HG02938 (cell line): ENCODE results near the gene CLNK.
A peak's percentile ranks its signal among the peaks of the same experiment; 100 is the strongest.

Experiments used
- ATAC-seq: cut with Tn5 transposase; IDR thresholded peaks from one replicate; pipeline ENCODE4 v1.9.1; 2021; ENCODE audit warnings: mild to moderate bottlenecking, moderate library complexity; ENCODE audit not compliant: unreplicated experiment

CLNK gene

DNA sequence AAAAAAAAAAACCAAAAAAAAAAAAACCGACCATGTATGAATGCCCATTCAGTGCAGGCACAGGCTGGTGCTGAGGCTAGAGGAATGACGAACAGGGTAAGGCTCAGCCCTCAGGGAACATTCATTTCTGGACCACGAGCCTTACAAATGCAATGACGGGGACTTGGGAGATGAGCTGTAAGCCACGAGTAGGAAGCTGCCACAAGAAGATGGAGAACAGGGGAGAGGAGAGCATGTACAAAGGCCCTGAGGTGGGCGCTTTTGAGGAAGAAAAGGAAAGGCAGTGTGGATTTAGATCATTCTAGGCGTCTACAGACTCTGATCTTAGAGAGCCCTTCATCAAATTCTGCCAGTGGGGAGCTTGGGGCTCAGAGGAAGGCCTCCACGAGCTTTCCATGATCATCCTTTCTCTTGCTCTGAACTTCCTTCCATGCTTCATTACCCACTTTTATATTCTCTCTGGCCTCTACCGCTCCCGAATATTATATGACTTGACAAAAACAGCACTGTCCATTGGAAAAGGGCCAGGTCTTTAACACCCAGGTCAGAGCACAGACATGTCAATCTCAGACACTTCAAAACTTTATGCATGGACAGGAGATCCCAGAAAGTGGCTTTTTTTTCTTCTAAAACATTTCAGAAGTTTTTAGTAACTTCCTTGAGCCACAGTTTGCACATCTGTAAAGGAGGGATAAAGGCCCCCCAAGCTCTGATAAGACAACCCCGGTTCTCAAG, 224.1 kb downstream of the CLNK start:
- ATAC-seq: no peak

DNA sequence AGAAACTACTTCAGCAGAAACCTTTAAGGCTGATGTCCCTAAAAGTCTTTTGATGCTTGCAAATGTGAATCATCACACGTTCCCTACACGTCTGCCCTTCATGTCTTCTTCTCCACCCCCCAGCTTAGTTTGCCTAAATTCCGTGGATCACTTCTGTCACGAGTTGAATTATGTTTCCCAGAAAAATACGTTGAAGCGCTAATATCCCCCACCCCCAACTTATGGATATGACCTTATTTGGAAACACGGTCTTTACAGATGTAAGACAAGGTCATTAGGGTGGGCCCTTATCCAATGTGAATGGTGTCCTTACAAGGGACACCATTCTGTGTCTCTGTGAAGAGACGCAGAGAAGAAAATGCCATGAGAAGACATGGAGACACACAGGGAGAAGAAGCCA, 225.3 kb downstream of the CLNK start:
- no peak for ATAC-seq

DNA sequence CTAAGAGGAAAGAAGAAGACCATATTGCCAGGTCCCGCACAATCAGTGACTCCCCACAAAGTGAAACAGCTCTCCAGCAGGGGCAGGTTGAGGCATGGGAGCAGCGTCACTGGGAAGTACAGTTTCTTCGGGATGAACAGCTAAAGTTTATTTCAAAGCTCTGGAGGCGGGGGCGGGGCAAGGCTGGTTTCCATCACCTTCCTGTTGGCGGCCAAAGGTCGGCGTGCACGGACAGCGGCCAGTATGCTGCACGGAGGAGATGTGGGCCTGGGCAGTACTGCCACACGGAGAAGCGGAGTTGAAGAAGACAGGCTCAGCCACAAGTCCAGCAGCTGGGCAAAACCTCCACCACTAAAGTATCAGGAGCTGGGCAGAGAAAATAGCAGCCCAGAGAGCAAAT, 226.4 kb downstream of the CLNK start:
- ATAC-seq: no peak

DNA sequence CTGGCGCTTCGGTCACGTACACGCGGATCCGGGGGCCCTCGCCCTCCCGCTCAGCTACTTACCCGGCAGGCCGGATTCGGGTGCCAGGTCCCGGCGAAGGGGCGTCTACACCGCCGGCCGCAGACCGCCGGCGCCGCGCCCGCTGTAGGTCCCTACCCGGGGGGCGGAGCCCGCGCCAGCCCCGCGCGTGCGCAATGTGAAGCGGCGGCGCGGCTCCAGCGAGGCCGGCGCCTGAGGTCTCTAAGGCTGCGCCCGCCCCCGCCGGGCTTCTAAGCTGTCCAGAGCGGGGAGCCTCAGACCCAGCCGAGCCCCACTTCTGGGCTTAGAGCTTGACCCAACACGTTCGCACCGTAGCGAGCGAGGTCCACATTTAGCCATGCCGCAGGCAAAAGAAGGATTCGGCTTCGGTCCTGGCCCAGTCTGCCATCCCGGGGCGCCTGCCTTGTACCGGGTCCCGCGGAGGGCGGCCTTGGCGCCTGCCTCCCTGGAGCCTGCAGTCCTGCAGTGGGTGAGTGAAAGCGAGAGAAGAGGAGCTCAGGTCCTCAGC, 227.2 kb downstream of the CLNK start, which contains the start of gene ZNF518B:
Gene ZNF518B, minus strand, starts transcription at position 172 of the 547 bp plus-strand sequence. CDS start 11,098 bp downstream, outside the sequence.
- peak; percentile 58 for ATAC-seq

DNA sequence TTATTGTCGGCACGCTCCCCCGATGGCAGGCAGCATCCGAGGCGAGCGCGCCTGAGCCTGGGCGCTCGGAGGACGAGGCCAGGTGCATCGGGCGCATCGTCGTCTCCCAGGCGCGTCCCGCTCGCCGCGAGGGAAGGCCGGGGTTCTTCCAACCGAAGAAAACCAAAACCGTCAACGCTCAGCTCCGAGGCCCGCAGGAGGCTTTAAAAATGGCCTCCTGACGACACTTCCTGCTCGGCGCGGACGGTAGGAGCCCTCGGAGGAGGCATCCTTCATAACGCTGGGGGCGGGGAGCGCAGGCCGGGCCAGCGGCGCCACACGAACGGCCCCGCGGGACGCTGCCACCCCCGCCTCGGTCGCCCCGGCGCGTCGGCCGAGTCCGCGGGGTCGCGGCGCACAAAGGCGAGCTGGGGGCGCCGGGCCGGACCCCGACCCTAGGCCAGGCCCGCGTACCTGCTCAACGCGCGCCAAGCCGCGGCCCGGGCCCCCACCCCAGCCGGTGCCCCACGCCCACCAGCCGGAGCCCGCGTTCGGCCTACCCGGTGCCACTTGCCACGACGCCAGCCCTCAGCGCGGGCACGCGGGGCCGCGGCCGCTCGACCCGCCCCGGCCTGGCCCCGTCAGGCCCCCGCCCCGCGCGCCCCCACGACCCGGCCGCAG, 227.8 kb downstream of the CLNK start:
- ATAC-seq: peak; percentile 66

DNA sequence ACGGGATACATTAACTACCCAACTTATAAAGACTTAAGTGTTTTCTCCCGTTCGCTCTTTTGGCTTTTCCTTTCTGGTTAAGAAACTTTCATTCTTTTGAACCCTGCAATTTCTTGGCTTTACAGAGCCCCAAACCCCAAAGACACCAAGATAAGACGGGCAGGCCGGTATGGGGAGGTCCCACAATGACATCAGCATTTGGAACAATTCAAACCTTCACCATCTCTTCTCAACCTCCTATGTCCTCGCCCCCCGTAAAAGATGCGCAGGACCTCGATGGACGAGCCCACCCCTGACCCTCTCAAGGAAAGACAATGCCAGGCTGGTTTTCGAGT, 228.3 kb downstream of the CLNK start:
- ATAC-seq: peak; percentile 3

DNA sequence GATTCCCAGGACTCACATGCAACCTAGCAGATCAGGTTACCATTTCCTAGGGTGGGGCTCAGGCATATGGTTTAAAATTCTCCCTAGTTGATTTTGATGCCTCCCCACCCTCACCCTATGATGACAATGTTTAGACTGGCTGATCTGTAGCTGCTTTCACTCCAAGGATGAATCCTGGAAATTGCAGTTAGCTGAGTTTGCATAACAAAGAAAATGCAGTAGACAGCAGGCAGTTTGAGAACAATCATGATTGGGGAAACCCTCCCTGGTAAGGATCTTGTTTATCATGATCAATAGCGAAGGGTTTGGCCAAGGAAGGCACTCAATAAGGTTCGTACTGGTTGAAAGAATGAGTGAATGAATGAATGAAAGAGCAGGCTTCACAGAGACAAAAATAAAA, 229.4 kb downstream of the CLNK start:
- no peak for ATAC-seq

DNA sequence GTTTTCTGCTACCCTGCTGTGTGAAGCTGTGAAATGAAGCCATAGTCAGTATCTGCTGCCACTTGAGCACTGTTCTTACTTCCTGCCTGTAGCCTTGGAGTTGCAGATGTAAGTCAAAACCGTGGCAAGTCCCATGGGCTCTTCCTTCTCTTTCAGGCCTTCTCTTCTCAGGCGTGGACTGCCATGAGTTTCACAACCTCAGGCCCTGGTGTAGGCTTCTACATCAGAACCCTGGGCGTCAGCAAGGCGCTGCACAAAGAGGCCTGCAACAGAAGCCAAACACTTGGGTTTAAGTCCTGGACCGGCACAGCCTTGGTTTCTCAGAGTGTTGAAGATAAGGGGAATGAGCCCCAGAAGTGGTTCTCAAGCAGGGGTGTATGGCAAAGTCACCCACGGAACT, 229.8 kb downstream of the CLNK start:
- no peak for ATAC-seq

DNA sequence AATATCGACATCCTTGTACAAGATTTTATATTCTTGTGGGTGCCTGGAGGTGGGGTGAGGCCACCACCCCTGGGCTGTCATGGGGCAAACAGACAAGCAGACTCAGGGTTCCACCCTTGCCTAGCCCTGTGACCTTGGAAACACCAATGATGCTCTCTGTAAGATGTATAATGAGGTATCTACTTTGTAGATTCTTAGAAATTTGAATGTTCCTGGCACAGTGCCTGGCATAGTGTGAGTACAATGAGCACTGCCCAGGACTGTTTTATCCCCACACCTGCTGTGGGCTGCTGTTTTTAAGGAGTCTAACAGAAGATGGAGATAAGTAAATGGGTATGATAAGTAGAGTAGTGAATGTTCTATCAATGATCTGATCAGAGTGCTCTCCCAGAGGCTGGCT, 230.4 kb downstream of the CLNK start:
- no peak for ATAC-seq

DNA sequence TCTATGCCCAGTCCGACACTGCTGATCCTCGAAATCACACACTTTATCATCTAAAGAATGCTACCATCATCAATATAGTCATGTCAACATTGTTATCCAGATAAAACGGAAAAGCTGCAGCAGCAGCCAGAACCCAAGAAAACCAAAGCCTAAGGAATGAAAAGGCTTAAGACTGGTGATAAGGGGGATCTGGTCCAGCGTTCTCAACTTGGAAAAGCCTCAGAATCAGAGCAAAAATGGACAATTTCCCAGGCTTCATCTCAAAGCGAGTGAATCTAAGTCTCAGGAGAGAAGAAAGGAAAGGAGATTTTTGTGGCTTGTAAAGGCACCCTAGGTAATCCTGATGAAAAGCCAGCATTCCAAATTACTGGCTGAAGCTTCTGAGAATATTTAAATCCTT, 235.6 kb downstream of the CLNK start:
- ATAC-seq: no peak

DNA sequence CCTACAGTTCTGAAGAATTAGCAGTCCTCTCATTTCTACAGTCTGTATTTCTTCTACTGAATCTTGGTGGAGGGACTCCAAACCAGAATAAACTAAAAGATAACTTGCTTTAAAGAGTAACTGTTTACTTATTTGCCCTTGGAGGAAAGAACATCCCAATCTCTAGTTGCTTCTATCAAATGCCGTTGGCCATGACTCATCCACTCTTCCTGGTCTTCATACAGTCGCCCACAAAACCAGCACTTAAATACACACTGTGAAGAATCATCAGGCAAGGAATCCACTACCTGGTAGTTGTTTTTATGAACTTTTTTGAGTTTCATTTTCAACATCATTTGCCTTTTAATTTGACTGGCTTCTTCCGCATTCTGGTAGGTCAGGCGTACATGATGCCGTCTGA, 241.6 kb downstream of the CLNK start:
- ATAC-seq: no peak

DNA sequence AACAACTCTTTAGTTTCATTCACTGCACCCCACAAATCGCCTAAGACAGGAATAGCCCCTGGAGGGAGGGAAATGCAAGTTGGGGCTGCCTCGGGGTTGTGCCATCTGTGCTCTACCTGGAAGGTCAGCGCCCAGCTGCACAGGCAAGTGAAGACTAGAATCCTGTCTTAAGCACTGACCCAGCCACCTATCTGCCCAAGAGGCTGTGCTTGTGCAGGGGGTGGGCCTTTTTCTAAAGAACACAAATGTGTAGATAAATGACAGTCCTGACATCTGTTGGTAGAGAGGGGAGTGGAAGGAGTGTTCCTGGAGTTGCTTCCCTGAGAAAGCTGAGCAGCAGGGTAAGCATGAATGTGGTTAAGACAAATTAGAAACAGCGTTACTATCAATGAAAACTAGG, 243.1 kb downstream of the CLNK start:
- no peak for ATAC-seq

DNA sequence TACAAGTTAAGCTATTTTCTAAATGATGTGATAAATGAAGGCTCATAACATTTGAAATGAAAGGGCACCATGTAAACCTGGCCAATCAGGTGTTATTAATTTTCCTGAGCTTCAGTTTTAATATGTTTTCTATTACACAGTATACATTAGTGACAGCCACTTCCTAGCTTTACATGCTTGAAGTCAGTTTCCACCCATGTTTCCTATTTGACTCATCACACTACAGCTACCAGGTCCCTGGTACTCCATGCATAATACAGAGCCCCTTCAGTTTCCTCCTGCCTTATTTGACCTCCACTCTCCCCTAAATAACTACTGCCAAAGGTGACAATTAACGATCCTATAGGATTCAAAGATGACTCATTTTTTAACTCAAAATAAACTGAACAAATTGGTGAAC, 245.6 kb downstream of the CLNK start:
- ATAC-seq: no peak

DNA sequence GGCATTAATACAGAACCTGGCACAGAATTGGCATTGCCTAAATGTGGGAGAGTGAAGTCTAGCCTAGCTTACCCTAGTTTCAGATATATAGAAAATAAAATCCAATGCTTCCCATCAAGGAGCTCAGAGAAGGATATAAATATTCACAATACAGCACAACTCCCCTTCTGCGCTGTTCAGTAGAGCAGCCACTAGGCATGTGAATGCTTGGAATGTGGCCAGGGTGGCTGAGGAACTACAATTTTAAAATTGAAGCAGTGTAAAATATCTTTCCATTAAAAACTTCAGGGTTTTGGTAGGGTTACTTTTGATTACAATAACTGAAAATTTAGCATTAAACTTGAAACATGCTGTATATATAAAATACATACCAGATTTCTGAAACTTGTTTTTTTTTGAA, 246.8 kb downstream of the CLNK start:
- no peak for ATAC-seq
